T-helper 17 cell (primary cell): ENCODE data around the gene PDE6H. TPM values are rescaled to one million over a fixed set of nuclear protein-coding genes. Genes with fewer than 3 reads are reported as not detected.

Experiments used
- ATAC-seq: fragments of 150-1000 bp; cut with Tn5 transposase; 2 replicates; pipeline ENCODE4 v1.10.0; 2021; ENCODE audit warnings: mild to moderate bottlenecking, moderate library complexity
- DNase-seq, 3 donors: peaks; one replicate each; pipeline versions ENCODE4 v3.0.0 to v3.0.0-alpha.2; 2020 to 2021
- H3K9me3 ChIP-seq: one replicate; pipeline ENCODE4 v1.7.0; 2013; ENCODE audit warnings: low read length, mild to moderate bottlenecking; ENCODE audit not compliant: control insufficient read depth, poor library complexity, severe bottlenecking
- H3K27ac Mint-ChIP-seq: one replicate; pipeline ENCODE4 v1.8.0; 2022; ENCODE audit warnings: mild to moderate bottlenecking, moderate library complexity, mixed read lengths
- H3K27me3 Mint-ChIP-seq: one replicate; pipeline ENCODE4 v1.8.0; 2022; ENCODE audit warnings: mixed read lengths
- H3K36me3 Mint-ChIP-seq: one replicate; pipeline ENCODE4 v1.8.0; 2022; ENCODE audit warnings: low read depth, mixed read lengths
- H3K4me1 Mint-ChIP-seq: one replicate; pipeline ENCODE4 v1.8.0; 2022; ENCODE audit warnings: mild to moderate bottlenecking, mixed read lengths
- H3K4me3 Mint-ChIP-seq: one replicate; pipeline ENCODE4 v1.8.0; 2022; ENCODE audit warnings: mild to moderate bottlenecking, moderate library complexity, mixed read lengths
- total RNA-seq, 4 donors: library from RNA in 2 of 4; stranded (reverse) in 2 of 4; gene quantifications; one replicate each; pipeline ENCODE4 v1.2.3 and lab custom pipeline; 2022 to 2026

PDE6H gene
- total RNA-seq, 2 donors from 2014 or later, result not detected

GRCh38 chr12:14956024-14956891, 16.6 kb upstream of the PDE6H start:
- Mint-ChIP-seq H3K4me3 (peak overlapping the region; percentile 100), H3K4me1 (peaks cover 69% of the 10 kb centered on the region), H3K36me3 (peaks cover 31% of the 10 kb centered on the region), H3K27ac (peak overlapping the region; percentile 100), H3K27me3 (no peaks in the 10 kb centered on the region)
- DNase-seq (no peak), ATAC-seq (no peak)
- H3K9me3 ChIP-seq, result no peaks in the 10 kb centered on the region

GRCh38 chr12:14956905-14957304, 15.9 kb upstream of the PDE6H start:
- Mint-ChIP-seq H3K27ac (peak overlapping the region; percentile 100), H3K36me3 (peaks cover 30% of the 10 kb centered on the region), H3K27me3 (no peaks in the 10 kb centered on the region), H3K4me1 (peaks cover 67% of the 10 kb centered on the region), H3K4me3 (peak overlapping the region; percentile 100)
- ATAC-seq, result no peak
- no peak for DNase-seq
- no peaks in the 10 kb centered on the region for H3K9me3 ChIP-seq

GRCh38 chr12:14957551-14958168, 15.2 kb upstream of the PDE6H start:
- ATAC-seq, result no peak
- H3K4me1 Mint-ChIP-seq, result peaks cover 62% of the 10 kb centered on the region
- peaks cover 26% of the 10 kb centered on the region for H3K36me3 Mint-ChIP-seq
- no peaks in the 10 kb centered on the region for H3K27me3 Mint-ChIP-seq
- DNase-seq, result no peak
- H3K9me3 ChIP-seq, result no peaks in the 10 kb centered on the region
- peak overlapping the region; percentile 100 for H3K27ac Mint-ChIP-seq
- H3K4me3 Mint-ChIP-seq, result peak overlapping the region; percentile 100

GRCh38 chr12:14958361-14959125, 14.3 kb upstream of the PDE6H start:
- ATAC-seq, result no peak
- Mint-ChIP-seq H3K27ac (peak overlapping the region; percentile 100), H3K36me3 (peaks cover 24% of the 10 kb centered on the region)

GRCh38 chr12:14959126-14959440, 13.8 kb upstream of the PDE6H start:
- H3K36me3 Mint-ChIP-seq, result peaks cover 21% of the 10 kb centered on the region
- H3K9me3 ChIP-seq, result no peaks in the 10 kb centered on the region
- DNase-seq (no peak), ATAC-seq (no peak)
- H3K27ac Mint-ChIP-seq, result peak overlapping the region; percentile 100
- H3K4me3 Mint-ChIP-seq, result peak overlapping the region; percentile 100
- no peaks in the 10 kb centered on the region for H3K27me3 Mint-ChIP-seq
- H3K4me1 Mint-ChIP-seq, result peaks cover 60% of the 10 kb centered on the region

More at GRCh38 chr12:14958361-14959125, 14.3 kb upstream of the PDE6H start:
- H3K4me3 Mint-ChIP-seq, result peak overlapping the region; percentile 100
- no peaks in the 10 kb centered on the region for H3K9me3 ChIP-seq
- peaks cover 61% of the 10 kb centered on the region for H3K4me1 Mint-ChIP-seq
- no peaks in the 10 kb centered on the region for H3K27me3 Mint-ChIP-seq
- no peak for DNase-seq

GRCh38 chr12:14959463-14959862, 13.4 kb upstream of the PDE6H start:
- peak overlapping the region; percentile 100 for H3K27ac Mint-ChIP-seq
- ATAC-seq (no peak), DNase-seq (no peak)
- no peaks in the 10 kb centered on the region for H3K9me3 ChIP-seq
- H3K36me3 Mint-ChIP-seq, result peaks cover 21% of the 10 kb centered on the region
- peaks cover 58% of the 10 kb centered on the region for H3K4me1 Mint-ChIP-seq
- no peaks in the 10 kb centered on the region for H3K27me3 Mint-ChIP-seq
- H3K4me3 Mint-ChIP-seq, result peak overlapping the region; percentile 100

GRCh38 chr12:14959916-14960496, 12.8 kb upstream of the PDE6H start:
- H3K9me3 ChIP-seq, result no peaks in the 10 kb centered on the region
- peaks cover 60% of the 10 kb centered on the region for H3K4me1 Mint-ChIP-seq
- H3K4me3 Mint-ChIP-seq, result peak overlapping the region; percentile 100
- DNase-seq (no peak), ATAC-seq (no peak)
- H3K27ac Mint-ChIP-seq, result peak overlapping the region; percentile 100
- H3K27me3 Mint-ChIP-seq, result no peaks in the 10 kb centered on the region
- H3K36me3 Mint-ChIP-seq, result peaks cover 21% of the 10 kb centered on the region

GRCh38 chr12:14960548-14961465, 12.0 kb upstream of the PDE6H start:
- DNase-seq (peak in 2 of 3 donors; percentile 22 to 41), ATAC-seq (peak; percentile 53)
- Mint-ChIP-seq H3K4me1 (peaks cover 64% of the 10 kb centered on the region), H3K36me3 (peaks cover 21% of the 10 kb centered on the region), H3K4me3 (peak overlapping the region; percentile 100), H3K27me3 (no peaks in the 10 kb centered on the region), H3K27ac (peak overlapping the region; percentile 100)
- H3K9me3 ChIP-seq, result no peaks in the 10 kb centered on the region

GRCh38 chr12:14961466-14962152, 11.2 kb upstream of the PDE6H start, which contains the start of gene ARHGDIB:
TSS of gene ARHGDIB (minus strand) at chr12:14961601. CDS start at chr12:14950712, 10,889 bp downstream.
- Mint-ChIP-seq H3K27me3 (no peaks in the 10 kb centered on the region), H3K4me1 (peaks cover 59% of the 10 kb centered on the region), H3K36me3 (peaks cover 21% of the 10 kb centered on the region), H3K27ac (peak within 1 kb of the TSS; percentile 100), H3K4me3 (peak within 1 kb of the TSS; percentile 100)
- ATAC-seq, result peak; percentile 81
- no peaks in the 10 kb centered on the region for H3K9me3 ChIP-seq
- DNase-seq, result peak; percentile 56 to 73 (median 64)

- DNase-seq (no peak), ATAC-seq (no peak)
- Mint-ChIP-seq H3K4me3 (peak overlapping the region; percentile 100), H3K36me3 (peaks cover 21% of the 10 kb centered on the region), H3K27ac (peak overlapping the region; percentile 100), H3K27me3 (no peaks in the 10 kb centered on the region), H3K4me1 (peaks cover 55% of the 10 kb centered on the region)
- H3K9me3 ChIP-seq, result no peaks in the 10 kb centered on the region
Observed at GRCh38 chr12:14962153-14962539, 10.7 kb upstream of the PDE6H start.

- DNase-seq (no peak), ATAC-seq (no peak)
- peak overlapping the region; percentile 28 for H3K4me3 Mint-ChIP-seq
- peaks cover 18% of the 10 kb centered on the region for H3K36me3 Mint-ChIP-seq
- H3K27me3 Mint-ChIP-seq, result no peaks in the 10 kb centered on the region
- peaks cover 53% of the 10 kb centered on the region for H3K4me1 Mint-ChIP-seq
- H3K9me3 ChIP-seq, result no peaks in the 10 kb centered on the region
- H3K27ac Mint-ChIP-seq, result peak overlapping the region; percentile 100
Observed at GRCh38 chr12:14962797-14963196, 10.0 kb upstream of the PDE6H start.
